ENCODE results near the gene PALLD. TPM values are rescaled to one million over a fixed set of nuclear protein-coding genes. Genes with fewer than 3 reads are reported as not detected.

The PALLD gene
- total and polyA plus RNA-seq, 2 of the 8 experiments (the other 6 are each of a cell fraction or from before 2014, with no cell fraction given): 10.5 to 25.0 TPM

- TF ChIP-seq YY1 (IDR thresholded peaks at IDR 0.05; ENCODE audit: low read depth, low read length): peak; percentile 44; the same call in 1 of the 2 replicates
- TF ChIP-seq CTBP2 (IDR thresholded peaks at IDR 0.05; ENCODE audit: borderline replicate concordance, insufficient read depth, insufficient read length, low read length): no peak
- TF ChIP-seq EP300 (IDR thresholded peaks at IDR 0.05; ENCODE audit: borderline replicate concordance in 1 of 2, low read depth in 2 of 2, low read length in 2 of 2): no peak
- no peak for TF ChIP-seq NANOG (IDR thresholded peaks at IDR 0.05; ENCODE audit: insufficient read depth, low read depth, low read length, poor library complexity, severe bottlenecking)
- no peak for TF ChIP-seq RBBP5 (IDR thresholded peaks at IDR 0.05; ENCODE audit: borderline replicate concordance, low read depth, low read length)
- no peak for TF ChIP-seq CBX8 (IDR thresholded peaks at IDR 0.05; ENCODE audit: borderline replicate concordance, low read depth, low read length)
- no peak for TF ChIP-seq USF2 (IDR thresholded peaks at IDR 0.05; ENCODE audit: low read length)
- TF ChIP-seq POLR2AphosphoS5 (IDR thresholded peaks at IDR 0.05; ENCODE audit: low read depth, low read length): no peak
- peak; percentile 84 to 85 for TF ChIP-seq RAD21 (IDR thresholded peaks at IDR 0.05 in 1 of 2, conservative IDR thresholded peaks at IDR 0.05 in 1 of 2; ENCODE audit: low read depth in 2 of 2, low read length in 2 of 2)
- no peak for TF ChIP-seq CHD2 (IDR thresholded peaks at IDR 0.05; ENCODE audit: low read length)
- no peak for TF ChIP-seq JUN (IDR thresholded peaks at IDR 0.05; ENCODE audit: low read depth, low read length)
- TF ChIP-seq CEBPB (IDR thresholded peaks at IDR 0.05; ENCODE audit: low read depth, low read length): no peak
- no peak for TF ChIP-seq MAFK (IDR thresholded peaks at IDR 0.05; ENCODE audit: low read depth, low read length)
- peak; percentile 79 for TF ChIP-seq TEAD4 (IDR thresholded peaks at IDR 0.05; ENCODE audit: low read depth, low read length)
Measured at GRCh38 chr4:168923526-168924194, 426.8 kb downstream of the PALLD start (continued).

Data from H1 (cell line).